ENCODE measurements around the gene PTPN22.

- TF ChIP-seq POLR2A (IDR thresholded peaks at IDR 0.05), result no peak
- TF ChIP-seq, protein P1, sequence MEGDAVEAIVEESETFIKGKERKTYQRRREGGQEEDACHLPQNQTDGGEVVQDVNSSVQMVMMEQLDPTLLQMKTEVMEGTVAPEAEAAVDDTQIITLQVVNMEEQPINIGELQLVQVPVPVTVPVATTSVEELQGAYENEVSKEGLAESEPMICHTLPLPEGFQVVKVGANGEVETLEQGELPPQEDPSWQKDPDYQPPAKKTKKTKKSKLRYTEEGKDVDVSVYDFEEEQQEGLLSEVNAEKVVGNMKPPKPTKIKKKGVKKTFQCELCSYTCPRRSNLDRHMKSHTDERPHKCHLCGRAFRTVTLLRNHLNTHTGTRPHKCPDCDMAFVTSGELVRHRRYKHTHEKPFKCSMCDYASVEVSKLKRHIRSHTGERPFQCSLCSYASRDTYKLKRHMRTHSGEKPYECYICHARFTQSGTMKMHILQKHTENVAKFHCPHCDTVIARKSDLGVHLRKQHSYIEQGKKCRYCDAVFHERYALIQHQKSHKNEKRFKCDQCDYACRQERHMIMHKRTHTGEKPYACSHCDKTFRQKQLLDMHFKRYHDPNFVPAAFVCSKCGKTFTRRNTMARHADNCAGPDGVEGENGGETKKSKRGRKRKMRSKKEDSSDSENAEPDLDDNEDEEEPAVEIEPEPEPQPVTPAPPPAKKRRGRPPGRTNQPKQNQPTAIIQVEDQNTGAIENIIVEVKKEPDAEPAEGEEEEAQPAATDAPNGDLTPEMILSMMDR (IDR thresholded peaks at IDR 0.05), result no peak
- TF ChIP-seq POLR2AphosphoS5 (IDR thresholded peaks at IDR 0.05), result no peak
- no peak for TF ChIP-seq EP300 (IDR thresholded peaks at IDR 0.05)
These were observed 46.0 kb upstream of the PTPN22 start for GRCh38 chr1:113917400-113918082.
